ENCODE measurements around the gene PCYT2.
"Not testable (repeated sequence)": the region's sequence is repeated elsewhere in the genome, so short reads cannot be mapped to it uniquely, and the experiment has no call there.

Gene PCYT2

GRCh38 chr17:81927152-81927652 lies 16.0 kb upstream of the PCYT2 start:
- DNase-seq (ENCODE audit: low read depth): no peak

GRCh38 chr17:81926451-81927151 lies 15.4 kb upstream of the PCYT2 start:
- peak; percentile 47 for DNase-seq (ENCODE audit: low read depth)

- no peak for DNase-seq (ENCODE audit: low read depth)
Measured at GRCh38 chr17:81925860-81926450, 14.8 kb upstream of the PCYT2 start.

GRCh38 chr17:81924557-81925532 lies 13.6 kb upstream of the PCYT2 start:
- DNase-seq (ENCODE audit: low read depth): no peak

- peak; percentile 48 for DNase-seq (ENCODE audit: low read depth)
Measured at GRCh38 chr17:81923302-81924260, 12.4 kb upstream of the PCYT2 start.

- DNase-seq (ENCODE audit: low read depth): no peak
Measured at GRCh38 chr17:81922566-81923301, 11.5 kb upstream of the PCYT2 start.

GRCh38 chr17:81921996-81922565 lies 10.9 kb upstream of the PCYT2 start:
- DNase-seq (ENCODE audit: low read depth): no peak

GRCh38 chr17:81921537-81921862 lies 10.3 kb upstream of the PCYT2 start:
- no peak for DNase-seq (ENCODE audit: low read depth)

GRCh38 chr17:81920612-81921536 lies 9.7 kb upstream of the PCYT2 start:
- no peak for DNase-seq (ENCODE audit: low read depth)

GRCh38 chr17:81918832-81919545 lies 7.8 kb upstream of the PCYT2 start:
- no peak for DNase-seq (ENCODE audit: low read depth)

GRCh38 chr17:81918333-81918669 lies 7.1 kb upstream of the PCYT2 start:
- not testable (repeated sequence) for DNase-seq (ENCODE audit: low read depth)

GRCh38 chr17:81917565-81918332 lies 6.5 kb upstream of the PCYT2 start, which contains the start of gene SIRT7:
Gene SIRT7 (minus strand): TSS chr17:81918176. CDS start chr17:81918131, 45 bp downstream.
- DNase-seq (ENCODE audit: low read depth): peak; percentile 42

GRCh38 chr17:81916234-81917001 lies 5.2 kb upstream of the PCYT2 start:
- DNase-seq (ENCODE audit: low read depth): no peak

GRCh38 chr17:81915331-81915730 lies 4.1 kb upstream of the PCYT2 start:
- DNase-seq (ENCODE audit: low read depth): no peak

GRCh38 chr17:81914103-81914850 lies 3.1 kb upstream of the PCYT2 start:
- no peak for DNase-seq (ENCODE audit: low read depth)

GRCh38 chr17:81913394-81914102 lies 2.3 kb upstream of the PCYT2 start:
- no peak for DNase-seq (ENCODE audit: low read depth)

Measured in fibroblast of the conjunctiva (primary cell).